ENCODE measurements around the gene LAMC3. TPM values are rescaled to one million over a fixed set of nuclear protein-coding genes. Genes with fewer than 3 reads are reported as not detected.
"Not testable (repeated sequence)": the region's sequence is repeated elsewhere in the genome, so short reads cannot be mapped to it uniquely, and the experiment has no call there.

The LAMC3 gene
- polyA plus RNA-seq, 4 donors, result 20.1 to 31.2 (median 25.5) TPM

GRCh38 chr9:131025953-131026858, 17.2 kb downstream of the LAMC3 start:
- DNase-seq (ENCODE audit: low read depth in 4 of 4, low spot score in 3 of 4), result no peak

DNA sequence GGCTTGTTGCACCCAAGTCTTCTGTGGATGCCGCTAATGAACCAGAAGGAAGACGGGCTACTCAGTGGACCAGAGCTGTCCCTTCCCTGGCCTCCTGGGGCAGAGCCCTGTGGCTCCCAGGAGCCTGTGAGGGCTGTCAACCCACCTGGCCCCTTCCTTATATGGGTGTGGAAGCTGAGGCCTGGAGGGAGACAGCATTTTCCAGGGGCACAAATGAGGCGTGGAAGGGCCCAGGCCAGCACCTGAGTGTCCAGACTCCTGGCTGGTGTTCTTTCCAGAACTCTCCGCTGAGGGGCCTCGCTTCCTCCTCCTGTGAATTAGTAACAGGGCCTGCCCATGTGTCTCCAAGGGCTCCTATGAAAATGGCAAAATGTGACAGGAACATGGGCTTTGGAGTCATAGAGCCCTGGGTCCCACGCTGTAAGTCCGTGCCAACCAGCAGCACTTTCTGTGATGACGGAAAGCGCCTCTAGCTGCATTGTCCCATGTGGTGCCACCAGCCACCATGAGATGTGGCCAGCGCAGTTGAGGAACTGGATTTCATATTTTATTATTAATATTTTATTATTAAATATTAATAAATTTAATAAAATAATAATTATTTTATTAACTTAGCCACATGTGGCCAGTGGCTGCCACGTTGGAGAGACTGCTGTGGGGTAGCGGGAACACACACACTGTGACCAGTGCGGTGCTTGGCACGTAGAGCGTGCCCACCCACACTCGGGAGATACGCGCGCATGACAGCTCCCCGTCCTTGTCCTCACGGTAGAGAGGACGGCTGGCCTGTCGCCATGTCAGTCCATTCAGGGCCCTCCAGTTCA, 18.3 kb downstream of the LAMC3 start:
- DNase-seq (ENCODE audit: low read depth in 4 of 4, low spot score in 3 of 4), result no peak

- DNase-seq (ENCODE audit: low read depth in 4 of 4, low spot score in 3 of 4), result no peak
These were observed 18.9 kb downstream of the LAMC3 start for GRCh38 chr9:131027872-131028179.

DNA sequence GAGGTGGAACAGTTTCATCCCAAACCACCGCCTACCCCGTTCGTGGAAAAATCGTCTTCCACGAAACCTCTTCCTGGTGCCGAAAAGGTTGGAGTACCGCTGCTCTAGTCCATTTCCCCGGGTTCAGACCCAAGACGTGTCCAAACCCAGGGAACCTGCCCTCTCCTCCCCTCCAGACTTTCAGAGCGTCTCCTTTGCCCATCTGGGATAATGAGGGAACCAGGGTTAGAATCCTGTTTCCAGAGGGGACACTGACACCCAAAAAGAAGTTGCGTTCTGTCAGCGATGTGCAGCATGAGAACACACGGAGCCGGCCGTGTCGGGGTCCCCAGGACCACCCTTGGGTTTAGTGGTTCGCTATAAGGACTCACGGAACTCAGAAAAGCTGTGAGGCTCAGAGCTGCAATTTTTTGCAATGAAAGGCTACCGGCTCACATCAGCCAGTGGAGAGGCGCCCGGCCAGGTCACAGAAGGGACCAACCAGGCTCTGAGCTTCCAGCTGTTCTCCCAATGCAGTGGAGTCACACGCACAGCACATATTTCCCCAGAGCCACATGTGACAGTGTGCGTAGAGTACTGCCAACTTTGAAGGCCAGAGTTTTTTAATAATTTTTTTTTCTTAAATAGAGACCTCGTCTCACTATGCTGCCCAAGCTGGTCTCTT, 19.4 kb downstream of the LAMC3 start:
- DNase-seq (ENCODE audit: low read depth in 4 of 4, low spot score in 3 of 4), result no peak

- DNase-seq (ENCODE audit: low read depth in 4 of 4, low spot score in 3 of 4), result no peak
These were observed 20.1 kb downstream of the LAMC3 start for GRCh38 chr9:131028931-131029573.

DNA sequence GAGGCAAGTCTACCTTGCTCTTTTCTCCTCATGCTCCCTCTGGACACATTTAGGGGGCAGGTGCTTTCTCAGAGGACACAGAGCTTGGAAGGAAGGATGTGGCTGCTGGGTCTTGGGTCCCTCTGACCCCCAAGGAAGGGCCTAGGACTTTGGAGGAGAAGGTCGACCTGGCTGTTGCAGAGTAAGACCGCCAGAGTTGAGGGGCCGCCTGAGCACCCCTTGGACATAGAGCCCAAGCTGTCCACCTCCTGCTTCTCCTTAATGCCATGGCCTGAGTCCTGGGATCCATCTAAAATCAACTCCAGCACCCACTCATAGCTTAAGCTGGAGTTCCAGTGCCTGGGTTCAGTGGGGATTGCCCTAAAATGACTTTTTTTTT, 20.6 kb downstream of the LAMC3 start:
- DNase-seq (ENCODE audit: low read depth in 4 of 4, low spot score in 3 of 4), result no peak

DNA sequence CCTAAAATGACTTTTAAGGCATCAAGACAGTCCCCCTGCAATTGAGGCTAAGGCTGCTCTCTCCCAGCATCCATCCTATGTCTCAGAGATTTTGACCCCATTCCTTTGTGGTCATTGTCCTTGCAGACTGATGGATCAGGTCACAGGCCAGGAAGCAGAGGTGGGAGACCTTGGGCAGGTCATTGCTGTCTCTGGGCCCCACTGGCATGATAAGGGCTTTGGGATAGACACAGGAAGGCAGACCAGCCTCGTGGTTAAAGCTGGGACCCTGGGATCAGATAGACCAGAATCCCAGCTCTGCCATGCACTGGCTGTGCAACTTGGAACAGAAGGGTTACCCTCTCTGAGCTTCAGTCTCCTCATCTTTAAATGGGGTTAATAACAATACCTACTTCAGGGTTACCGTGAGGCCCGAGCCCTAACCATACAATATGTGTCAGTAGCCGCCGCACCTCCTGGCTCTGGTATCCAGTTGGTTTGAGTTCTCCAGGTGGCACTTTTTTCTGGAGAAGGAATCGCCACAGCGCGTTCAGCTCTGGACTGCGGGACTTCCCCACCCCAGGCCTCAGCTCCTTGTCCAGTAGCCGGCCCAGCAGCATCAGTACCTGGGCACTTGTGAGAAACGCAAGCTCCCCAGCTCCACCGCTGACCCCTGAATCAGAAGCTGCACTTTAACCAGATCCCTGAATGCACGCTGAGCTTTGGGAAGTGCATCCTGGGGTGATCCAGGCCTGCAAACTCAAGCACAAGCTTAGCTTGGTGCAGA, 21.4 kb downstream of the LAMC3 start:
- DNase-seq (ENCODE audit: low read depth in 4 of 4, low spot score in 3 of 4), result no peak

GRCh38 chr9:131031005-131031641, 22.1 kb downstream of the LAMC3 start:
- no peak for DNase-seq (ENCODE audit: low read depth in 4 of 4, low spot score in 3 of 4)

DNA sequence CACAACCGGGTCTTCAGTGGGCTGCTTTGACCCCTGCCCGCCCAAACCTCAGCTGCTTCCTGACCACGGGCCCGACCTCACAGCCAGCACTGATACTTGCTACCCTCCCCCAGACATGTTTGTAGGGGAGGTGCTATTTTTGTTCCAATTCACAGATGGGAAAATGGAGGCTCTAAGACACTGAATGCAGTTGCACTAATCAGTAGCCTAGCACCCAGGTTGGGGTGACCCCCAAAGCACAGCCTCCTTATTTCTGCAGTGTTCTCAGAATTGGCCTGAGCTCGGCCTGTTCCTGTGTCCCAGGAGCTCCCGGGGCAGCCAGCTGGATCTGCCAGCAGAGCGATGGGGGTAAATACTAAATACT, 22.6 kb downstream of the LAMC3 start:
- no peak for DNase-seq (ENCODE audit: low read depth in 4 of 4, low spot score in 3 of 4)

GRCh38 chr9:131032384-131032783, 23.4 kb downstream of the LAMC3 start:
- no peak for DNase-seq (ENCODE audit: low read depth in 4 of 4, low spot score in 3 of 4)

DNA sequence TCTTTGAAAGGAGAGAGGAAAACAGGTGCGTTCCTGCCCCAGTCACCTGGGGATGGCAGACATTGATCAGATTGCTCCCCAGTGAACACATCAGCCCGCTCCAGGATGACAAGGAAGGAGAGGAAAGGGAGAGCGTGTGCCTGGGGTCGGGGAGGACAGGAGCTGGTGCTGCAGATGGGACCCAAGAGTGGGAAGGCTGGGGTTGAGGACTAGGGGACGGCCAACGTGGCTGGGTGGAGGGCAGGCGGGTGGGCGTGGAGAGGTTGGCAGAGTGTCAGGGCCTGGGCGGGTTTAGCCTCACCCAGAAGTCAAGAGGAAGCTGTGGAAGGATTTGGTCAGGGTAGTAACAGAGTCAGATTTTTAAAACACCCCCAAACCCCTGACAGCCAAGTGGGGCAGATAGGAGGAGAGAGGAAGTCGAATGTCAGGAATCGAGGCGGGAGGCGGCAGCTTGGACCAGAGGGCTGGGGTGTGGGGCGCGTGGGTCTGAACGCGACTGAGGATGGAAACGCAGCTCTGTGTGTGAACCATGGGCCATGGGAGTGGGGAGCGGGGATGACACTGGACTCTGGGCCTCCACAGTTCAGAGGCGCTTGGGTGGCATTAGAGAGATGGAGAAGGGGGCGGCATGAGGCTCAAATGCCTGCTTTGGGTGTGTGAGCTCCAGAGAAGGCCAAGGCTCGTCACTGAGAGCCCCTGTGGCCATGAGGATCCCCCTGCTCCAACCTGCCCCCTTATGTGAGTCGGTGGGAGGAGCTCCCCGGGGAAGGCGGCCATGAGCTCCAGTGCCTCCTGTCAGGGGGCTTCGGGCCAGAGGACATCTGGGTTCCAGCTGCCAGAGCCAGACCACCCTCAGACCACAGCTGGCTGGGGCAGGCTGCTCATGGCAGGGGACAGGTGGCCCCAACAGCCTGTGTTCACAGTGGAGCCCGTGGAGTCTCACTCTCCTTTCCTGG, 24.6 kb downstream of the LAMC3 start:
- no peak for DNase-seq (ENCODE audit: low read depth in 4 of 4, low spot score in 3 of 4)

- no peak for DNase-seq (ENCODE audit: low read depth in 4 of 4, low spot score in 3 of 4)
These were observed 25.3 kb downstream of the LAMC3 start for GRCh38 chr9:131034268-131034667.

DNA sequence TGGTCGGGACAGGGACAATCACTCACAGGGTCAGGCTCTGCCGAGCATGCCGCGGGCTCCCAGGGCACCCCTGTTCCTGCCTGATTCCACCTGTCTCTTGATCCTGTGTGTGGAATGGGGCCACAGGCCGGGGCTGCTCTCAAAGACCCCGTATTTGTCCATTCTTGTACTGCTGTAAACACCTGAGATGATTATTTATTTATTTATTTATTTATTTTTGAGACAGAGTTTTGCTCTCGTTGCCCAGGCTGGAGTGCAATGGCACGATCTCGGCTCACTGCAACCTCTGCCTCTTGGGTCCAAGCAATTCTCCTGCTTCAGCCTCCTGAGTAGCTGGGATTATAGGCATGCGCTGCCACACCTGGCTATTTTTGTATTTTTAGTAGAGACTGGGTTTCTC, 25.8 kb downstream of the LAMC3 start:
- DNase-seq (ENCODE audit: low read depth in 4 of 4, low spot score in 3 of 4), result not testable (repeated sequence)

DNA sequence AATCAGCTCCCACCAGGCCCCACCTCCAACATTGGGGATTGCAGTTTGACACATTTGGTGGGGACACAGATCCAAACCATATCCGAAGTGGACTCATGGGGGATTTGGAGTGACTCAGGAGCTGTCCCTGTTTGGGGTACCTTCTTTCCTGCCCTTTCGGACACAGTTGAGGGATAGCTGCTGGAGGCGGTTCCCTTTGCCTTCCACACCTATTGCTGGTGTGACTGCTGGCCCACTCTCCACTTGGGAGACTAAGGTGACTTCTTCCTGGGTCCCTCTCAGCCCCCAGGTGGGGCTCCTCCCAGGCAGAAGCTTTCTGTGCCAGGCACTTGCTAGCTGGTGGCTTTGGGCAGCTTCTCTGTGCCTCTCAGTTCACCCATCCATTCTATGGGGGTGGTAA, 26.6 kb downstream of the LAMC3 start:
- no peak for DNase-seq (ENCODE audit: low read depth in 4 of 4, low spot score in 3 of 4)

GRCh38 chr9:131036071-131036470, 27.1 kb downstream of the LAMC3 start:
- DNase-seq (ENCODE audit: low read depth in 4 of 4, low spot score in 3 of 4), result no peak

- DNase-seq (ENCODE audit: low read depth in 4 of 4, low spot score in 3 of 4), result no peak
These were observed 27.8 kb downstream of the LAMC3 start for GRCh38 chr9:131036529-131037334.

- no peak for DNase-seq (ENCODE audit: low read depth in 4 of 4, low spot score in 3 of 4)
These were observed 28.6 kb downstream of the LAMC3 start for GRCh38 chr9:131037335-131038255.
